Measurements from ENCODE around the gene RSAD2.
"Not testable (repeated sequence)": the region's sequence is repeated elsewhere in the genome, so short reads cannot be mapped to it uniquely, and the experiment has no call there.

The RSAD2 gene

DNA sequence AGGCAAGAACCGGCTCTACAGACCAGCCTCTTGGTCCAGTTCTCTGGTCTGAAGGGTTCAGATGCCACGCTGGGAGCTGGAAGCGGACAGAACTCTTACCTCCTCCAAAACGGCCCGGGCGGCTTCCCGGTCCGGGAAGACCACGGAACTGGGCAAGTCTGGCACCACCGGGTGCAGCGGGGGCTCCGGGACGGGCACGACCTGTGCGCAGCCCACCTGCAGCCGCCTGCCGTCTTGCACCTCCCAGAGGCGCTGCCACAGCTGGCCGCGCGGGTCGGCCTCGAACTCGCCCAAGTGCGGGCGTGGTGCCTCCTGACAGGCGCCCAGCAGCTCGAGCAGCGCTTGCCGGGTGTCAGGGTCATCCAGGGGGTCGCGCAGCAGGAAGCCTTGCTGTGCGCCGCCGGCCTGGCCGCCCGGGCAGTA is 12.6 kb upstream of the RSAD2 start:
- DNase-seq = peak; percentile 20

DNA sequence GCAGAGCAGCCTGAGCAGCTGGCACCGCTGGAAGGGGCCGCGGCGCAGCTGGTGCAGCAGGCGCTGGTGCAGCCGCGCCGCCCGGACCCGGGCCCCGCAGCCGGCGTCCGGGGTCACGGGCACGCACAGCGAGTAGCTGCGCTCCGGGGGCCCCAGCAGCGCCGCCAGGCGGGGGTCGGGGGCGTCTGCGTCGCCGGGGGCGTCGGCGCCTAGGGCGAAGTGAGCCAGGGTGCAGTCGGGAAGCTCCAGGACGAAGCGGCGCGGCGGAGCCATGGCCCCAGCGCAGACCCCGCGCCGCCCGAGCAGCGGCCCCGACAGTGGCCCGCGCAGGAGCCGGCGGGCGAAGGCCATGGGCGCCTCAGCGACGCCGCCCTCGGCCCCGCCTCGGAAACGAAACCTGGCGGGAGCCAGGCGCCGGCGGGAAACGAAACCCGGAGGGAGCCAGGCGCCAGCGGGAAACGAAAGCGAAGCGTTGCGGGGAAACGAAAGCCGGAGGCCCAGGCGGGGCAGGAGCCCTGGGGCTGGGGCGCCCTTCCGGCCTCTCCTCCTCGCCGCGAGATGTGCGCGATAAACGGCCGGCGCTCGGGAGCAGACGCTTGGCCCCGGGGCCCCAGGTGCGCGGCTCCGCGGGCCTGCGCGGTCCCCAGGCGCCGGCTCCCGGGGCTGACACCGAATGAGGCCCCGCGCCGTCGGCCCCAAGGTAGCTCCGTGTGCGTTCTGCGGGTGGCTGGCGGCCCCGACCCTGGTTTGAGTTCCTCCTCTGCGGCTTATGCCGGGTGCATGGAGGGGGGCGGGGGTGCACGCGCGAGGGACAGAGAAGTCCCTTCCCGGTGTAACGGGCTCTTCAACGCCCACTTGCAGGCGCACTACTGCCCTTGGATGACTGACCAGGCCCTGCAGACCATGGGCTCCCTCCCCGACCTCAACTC is 12.0 kb upstream of the RSAD2 start, which contains the start of gene CMPK2:
Gene CMPK2 (minus strand): TSS at position 562 of the 929 bp plus-strand sequence. CDS start 211 bp downstream, at position 351.
- DNase-seq = peak; percentile 51

DNA sequence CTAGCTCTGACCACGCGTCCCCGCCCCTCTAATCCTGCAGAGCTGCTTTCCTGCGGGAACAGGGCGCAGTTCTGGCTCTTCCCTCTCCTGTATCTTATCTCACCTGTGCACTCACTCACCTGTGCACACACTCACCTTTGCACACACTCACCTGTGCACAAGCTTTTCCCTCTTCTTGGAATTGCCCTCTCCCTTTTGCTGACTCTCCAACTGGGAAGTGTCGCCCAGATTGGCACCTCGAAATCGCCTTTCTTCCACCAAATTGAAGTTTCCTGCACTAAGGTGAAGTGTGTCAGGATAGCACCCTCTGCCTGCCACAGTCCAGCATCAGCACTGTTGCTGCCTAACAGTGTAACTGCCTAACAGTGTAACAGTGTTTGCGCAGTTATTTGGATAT is 11.3 kb upstream of the RSAD2 start:
- peak; percentile 48 for DNase-seq

DNA sequence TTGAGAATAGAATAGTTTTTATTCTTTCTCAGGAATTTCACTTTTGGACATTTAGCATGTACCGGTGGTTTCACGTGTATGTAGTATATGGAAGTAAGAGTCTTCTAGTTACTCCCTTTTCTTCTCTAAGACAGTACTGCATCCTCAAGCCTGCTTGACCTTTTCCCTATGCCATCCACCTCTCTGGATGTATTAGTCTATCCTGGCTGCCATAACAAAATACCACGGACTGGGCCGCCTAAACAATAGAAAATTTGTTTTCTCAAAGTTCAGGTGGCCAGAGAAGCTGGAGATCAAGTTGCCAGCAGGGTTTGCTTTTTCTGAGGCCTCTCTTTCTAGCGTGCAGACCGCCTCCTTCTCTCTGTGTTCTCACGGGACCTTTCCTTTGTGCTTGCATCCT is 10.6 kb upstream of the RSAD2 start:
- DNase-seq = no peak

DNA sequence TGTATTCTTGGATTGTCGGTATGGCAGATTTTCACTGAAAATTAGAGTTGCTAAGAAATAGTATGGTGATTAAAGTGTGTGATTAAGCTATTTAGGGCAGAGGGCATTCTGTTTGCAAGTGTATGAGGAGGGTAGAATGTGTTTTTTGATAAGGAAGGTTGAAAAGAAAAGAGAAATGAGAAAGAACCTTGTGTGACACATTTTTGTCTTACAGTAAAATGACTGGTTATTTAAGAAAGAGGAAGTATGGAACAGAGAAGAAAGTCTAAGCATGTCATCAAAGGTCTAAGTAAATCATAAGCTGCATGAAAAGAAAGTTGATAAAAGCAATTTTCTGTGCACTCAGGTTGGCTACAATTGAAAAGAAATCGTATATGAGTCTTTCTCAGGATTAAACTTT is 5.2 kb upstream of the RSAD2 start:
- DNase-seq = no peak

DNA sequence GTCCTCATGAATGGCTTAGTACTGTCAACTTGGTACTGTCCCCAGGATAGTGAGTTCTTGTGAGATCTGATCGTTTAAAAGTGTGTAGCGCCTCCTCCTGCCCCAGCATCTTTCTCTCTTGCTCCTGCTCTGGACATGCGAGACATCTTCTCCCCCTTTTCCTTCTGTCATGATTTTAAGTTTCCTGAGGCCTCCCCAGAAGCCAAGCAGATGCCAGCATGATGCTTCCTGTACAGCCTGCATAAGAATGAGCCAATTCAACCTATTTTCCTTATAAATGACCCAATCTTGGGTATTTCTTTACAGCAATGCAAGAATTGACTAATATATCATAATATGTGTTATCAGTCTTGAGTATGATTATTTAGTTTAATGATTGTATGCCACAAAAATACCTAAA is 3.5 kb upstream of the RSAD2 start:
- DNase-seq = no peak

DNA sequence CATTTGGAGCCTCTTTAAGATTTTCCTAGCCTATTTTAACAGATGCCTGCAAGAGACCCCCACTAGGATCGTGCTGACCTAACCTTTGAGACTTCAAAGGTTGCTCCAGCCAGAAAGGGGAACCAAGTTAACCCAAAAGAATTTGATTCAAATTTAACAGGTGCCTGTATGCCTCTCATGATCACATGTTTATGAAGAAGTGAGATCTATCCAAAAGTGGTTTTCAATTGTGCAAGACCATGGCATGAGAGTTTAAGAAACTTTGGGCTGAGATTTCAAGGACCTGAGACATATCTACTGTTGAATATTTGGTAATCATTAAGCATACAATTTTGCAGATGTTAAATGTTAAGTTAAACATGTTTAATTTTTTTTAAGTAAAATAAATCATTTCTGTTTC is 1.3 kb upstream of the RSAD2 start:
- DNase-seq = no peak

DNA sequence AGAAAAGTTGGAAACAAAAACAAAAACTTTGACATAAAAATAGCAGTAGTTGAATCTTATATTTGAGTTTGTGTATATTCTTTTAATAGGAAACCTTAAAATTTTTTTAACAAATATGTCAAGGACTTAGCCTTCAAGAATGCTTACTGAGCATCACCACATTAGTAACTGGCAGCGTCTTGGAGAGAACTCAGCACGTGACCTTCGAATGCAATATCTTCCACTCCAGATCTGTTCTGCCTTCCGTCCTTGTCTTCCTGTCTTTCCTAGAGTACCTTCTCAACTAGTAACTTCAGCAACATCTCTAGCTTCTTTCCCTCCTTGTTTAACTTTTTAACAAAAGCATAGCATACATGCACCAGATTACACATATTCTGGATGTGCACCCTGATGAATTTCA is 972 bp downstream of the RSAD2 start:
- DNase-seq = no peak

DNA sequence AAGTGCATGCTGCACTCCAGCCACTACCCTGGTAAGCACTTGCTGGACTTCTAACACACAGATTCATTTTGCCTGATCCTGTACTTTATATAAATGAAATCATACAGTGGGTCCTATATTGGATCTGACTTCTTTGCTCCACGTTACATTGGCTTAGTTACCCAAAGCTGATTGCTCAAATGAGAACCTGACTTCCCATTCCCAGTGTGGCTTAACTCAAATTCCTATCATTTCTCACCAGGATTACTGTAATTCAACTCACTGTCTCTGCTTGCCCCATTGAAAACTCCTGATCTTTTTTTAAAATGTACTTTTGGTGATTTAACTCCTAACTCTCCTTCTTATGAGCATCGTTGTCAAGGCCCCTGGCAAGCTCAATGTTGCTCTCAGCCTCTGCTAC is 1.4 kb downstream of the RSAD2 start:
- no peak for DNase-seq

DNA sequence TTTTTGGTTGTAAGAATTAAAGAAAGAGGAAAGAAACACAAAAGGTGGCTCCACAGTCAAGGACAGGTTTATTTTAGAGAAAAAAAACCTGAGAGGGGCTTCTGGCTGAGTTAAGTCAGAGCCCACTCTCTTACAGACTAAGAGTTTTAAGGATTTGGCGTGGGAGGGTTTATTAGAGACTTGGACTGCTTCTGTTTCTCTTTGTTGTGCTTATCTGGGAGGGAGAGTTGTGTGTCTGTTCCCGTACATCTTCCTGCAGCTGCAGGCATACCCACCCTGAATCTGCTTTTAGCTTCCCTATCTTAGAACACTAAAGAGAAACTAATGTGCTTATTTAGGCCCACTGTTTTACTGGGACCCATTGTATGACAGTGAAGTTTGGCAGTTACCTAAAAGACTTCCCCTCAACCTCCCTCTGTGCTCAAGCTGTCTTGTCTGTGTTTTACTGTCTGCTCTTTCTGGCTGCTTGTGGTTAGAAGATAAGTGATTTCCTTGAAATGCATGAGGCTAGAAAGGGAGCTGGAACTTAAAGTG is 2.7 kb downstream of the RSAD2 start:
- no peak for DNase-seq

DNA sequence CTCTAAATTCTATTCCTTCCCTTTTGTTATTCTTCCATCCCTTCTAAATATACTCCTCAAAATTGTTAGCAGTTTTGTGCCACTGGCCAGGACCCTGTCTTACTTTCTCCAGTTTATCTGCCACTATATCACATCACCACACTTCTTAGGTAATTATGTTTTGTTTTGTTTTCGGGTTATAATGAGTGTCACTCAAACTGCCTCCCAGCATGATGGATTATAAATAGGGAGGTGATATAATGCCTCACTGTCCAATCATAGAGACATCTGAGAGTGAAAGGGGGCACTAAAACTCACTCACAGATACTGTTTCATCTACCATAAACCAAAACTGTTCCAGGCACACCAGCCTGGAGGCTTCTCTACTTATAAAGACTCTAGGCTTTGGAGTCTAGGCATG is 3.5 kb downstream of the RSAD2 start:
- no peak for DNase-seq

DNA sequence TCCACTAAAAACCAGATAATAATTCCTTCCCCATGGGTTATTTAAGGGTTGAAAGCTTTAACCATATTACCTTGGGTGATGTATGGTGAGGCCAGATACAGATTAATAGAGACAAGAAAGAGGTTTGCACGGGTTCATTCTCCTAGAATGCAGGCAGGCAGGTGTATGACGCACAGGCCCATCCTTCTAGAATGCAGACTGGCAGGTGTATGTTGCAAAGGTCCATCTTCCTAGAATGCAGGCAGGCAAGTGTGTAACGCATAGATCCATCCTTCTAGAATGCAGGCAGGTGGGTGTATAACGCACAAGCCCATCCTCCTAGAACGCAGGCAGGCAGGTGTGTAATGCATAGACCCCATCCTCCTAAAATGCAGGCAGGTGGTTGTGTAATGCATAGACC is 3.9 kb downstream of the RSAD2 start:
- DNase-seq = no peak

DNA sequence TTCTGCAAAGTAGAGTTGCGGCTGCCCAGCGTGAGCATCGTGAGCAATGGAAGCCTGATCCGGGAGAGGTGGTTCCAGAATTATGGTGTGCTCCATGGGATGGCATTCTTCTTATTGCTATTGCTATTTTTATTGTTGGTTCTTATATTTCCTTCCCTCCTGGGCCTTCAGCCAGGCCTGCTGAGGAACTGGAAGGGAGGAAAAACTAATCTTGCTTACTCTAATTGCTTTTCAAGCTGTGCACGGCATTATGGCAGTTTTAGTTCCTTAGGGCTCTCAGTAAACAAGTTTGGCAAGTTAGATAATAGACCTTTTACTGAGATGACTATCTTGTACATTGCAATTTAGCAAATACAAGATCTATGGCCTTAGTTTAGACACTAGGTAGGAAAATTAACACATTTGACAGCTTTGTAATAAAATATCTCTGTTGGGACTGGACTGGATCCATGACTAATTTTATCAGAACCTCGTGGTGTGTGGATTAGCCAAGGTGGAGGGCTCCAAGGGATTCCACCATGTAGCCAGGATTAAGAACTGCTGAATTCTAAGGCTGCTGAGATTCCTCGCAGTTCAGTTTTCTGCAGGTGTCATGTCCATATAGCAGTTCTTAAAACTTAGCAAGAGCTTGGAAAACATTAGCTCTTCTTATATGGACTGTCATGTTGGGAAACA is 6.0 kb downstream of the RSAD2 start:
- DNase-seq = peak; percentile 21

DNA sequence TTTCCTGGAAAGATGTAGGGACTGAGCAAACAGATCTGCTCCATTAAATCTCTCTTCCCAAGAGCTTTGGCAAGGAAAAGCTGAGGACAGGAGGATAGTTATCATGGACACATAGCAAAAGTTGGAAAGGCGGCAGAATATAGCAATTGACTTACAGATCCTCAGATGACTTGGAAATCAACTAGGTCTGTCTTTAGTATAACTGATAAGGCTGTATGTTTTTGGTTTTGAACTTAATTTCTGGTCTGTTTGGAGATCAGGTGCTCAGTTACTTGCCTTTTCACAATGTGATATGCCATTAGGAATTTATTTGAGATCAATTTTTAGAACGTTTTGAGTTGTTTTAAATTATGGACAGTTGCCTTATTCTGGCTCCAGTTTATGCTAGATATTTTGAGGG is 8.0 kb downstream of the RSAD2 start:
- DNase-seq = no peak

DNA sequence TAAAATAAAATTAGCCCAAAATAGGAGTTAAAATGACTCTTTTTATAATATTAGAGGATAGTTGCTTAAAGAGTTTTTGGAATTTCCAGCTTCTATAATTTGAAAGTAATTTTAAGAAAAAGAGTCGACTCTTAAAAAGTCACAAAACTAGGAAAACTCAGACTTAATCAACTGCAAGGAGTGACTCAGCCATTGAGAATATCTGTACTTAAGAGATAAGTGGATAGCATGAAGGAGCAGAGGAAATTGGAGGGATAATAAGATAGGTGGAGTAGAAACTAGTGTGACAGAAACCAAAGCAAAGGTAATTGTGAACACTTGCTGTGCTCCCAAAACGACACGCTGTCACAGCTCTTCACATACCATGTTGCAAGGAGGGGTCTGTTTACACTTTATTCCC is 8.4 kb downstream of the RSAD2 start:
- DNase-seq = no peak

DNA sequence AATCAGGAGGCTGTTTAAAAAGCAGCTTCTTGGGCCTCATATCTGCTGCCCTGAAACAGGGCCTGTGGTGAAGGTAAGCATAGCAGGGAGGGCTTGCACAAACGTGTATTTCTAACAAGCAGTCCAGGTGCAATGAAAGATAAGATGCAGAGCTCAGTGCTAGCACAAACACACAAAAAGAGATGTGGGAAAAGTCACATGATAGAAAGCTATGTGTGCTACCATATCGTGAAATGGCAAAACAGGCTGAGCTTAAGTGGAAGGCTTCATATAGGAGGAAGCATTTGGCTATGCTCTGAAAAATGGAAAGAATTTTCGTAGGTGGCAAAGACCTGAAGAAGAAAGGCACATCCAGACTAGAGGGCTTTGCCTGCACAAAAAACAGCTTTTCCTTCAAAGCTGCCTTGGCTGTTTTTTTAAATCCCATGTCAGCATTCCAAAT is 10.2 kb downstream of the RSAD2 start:
- no peak for DNase-seq

DNA sequence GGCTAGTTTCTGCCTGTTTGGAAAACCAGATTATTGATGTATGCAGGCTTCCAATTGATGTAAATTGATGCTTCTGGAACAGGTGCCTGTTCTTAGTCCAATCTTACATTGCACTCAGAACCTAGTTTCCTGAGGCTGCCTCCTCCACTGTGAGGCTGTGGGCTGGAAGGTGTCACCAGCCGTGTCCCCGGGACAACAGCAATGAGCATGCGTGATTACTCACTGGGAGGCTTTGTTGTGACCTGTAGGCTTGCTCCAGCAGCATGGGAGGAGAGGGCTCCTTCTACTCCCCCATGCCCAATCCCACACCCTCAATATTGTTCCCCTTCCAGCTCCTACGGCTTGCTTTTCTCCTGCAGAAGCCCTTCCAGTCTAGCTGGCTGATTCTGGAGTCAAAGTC is 11.1 kb downstream of the RSAD2 start:
- no peak for DNase-seq

DNA sequence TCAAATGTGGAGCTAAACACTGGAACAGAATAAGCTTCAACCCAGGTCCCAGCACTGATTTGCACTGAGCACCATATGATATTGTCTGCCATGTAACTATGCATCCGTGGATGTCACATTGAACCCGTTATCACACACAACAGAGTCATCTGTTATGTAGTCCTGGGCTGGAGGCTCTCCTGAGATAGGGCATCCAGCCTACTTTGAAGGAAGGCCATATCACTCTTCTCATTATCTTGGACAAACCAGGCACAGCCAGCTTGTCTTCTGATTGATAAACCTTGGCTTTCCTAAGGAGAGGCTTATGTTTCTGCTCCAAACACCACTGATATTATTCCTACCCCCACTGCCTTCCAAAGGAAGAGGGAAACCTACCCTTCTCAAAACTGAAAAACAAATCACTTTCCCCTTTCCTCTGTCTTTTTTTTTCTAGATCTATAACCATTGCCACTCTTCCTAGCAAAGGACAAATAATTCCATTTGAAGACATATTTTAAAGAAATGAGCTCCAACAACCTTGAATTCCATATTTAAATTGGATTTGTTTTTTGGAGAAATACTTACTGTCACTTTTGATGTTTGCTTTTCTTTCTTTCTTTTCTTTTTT is 16.4 kb downstream of the RSAD2 start:
- no peak for DNase-seq

DNA sequence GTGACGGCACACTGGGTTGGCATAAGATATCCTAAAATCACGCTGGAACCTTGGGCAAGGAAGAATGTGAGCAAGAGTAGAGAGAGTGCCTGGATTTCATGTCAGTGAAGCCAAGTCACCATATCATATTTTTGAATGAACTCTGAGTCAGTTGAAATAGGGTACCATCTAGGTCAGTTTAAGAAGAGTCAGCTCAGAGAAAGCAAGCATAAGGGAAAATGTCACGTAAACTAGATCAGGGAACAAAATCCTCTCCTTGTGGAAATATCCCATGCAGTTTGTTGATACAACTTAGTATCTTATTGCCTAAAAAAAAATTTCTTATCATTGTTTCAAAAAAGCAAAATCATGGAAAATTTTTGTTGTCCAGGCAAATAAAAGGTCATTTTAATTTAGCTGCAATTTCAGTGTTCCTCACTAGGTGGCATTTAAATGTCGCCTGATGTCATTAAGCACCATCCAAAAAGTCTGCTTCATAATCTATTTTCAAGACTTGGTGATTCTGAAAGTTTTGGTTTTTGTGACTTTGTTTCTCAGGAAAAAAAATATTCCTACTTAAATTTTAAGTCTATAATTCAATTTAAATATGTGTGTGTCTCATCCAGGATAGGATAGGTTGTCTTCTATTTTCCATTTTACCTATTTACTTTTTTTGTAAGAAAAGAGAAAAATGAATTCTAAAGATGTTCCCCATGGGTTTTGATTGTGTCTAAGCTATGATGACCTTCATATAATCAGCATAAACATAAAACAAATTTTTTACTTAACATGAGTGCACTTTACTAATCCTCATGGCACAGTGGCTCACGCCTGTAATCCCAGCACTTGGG is 19.6 kb downstream of the RSAD2 start:
- DNase-seq = peak; percentile 19

DNA sequence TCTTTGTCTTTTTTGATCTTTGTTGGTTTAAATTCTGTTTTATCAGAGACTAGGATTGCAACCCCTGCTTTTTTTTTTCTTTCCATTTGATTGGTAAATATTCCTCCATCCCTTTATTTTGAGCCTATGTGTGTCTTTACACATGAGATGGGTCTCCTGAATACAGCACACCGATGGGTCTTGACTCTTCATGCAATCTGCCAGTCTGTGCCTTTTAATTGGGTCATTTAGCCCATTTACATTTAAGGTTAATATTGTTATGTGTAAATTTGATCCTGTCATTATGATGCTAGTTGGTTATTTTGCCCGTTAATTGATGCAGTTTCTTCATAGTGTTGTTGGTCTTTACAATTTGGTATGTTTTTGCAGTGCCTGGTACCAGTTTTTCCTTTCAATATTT is 25.0 kb downstream of the RSAD2 start:
- not testable (repeated sequence) for DNase-seq

DNA sequence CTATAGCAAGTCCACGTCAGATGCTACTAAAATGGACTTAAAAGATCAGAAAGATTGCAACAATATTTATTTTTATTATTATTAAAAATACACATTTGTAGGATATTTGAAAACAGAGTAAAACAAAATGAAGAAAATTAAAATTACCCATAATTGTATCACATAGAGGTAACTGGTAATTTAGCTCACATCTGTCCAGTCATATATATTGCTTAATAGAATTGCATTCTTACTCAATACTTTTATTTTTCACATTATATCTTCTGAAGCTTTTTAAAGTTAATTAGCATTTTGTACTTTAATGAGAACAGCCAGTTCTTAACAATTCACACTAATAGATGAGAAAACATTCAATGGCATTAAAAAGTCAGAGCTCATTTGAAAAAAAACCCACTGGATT is 28.1 kb downstream of the RSAD2 start:
- no peak for DNase-seq

DNA sequence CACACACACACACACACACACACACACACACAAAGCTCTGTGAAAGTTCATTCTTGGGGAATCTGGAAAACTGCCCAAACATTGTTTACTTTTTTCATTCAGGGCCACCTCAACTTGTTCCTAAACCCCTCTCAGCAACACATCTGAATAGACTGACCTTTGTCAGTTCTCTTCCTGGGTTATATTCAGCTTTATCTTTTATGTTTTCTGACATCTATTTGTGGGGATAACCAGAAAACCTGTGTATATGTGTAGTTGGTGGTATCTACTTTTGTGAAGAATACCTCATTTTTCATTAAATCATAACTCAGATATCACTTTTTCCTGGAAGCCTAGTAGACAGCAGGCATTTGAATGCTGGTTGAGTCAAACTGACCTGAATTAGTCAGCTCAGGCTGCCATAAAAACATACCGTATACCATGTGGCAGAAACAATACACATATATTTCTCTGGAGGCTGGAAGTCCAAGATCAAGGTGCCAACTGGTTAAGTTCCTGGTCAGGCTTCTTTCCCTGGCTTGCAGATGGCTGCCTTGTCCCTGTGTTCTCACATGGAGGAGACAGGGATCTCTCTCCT is 28.7 kb downstream of the RSAD2 start:
- no peak for DNase-seq

Measured in DMS79 treated with DMSO at 0.1 percent for 48 hours (cell line).